ENCODE measurements around the gene ZNF580. TPM values are rescaled to one million over a fixed set of nuclear protein-coding genes. Genes with fewer than 3 reads are reported as not detected.

ZNF580 gene
- total RNA-seq, 1 experiment from 2014 or later, result 22.8 TPM

- H3K4me2 ChIP-seq (ENCODE audit: insufficient read depth, insufficient read length, low read length), result no peak overlapping the region
- H3K27me3 ChIP-seq (ENCODE audit: insufficient read depth, low read length), result no peaks in the 10 kb centered on the region
- H2BK12ac ChIP-seq (ENCODE audit: insufficient read length, low read depth, low read length), result no peak overlapping the region
- Mint-ChIP-seq H3K36me3 (ENCODE audit: insufficient read depth in 1 of 3, low read depth in 3 of 3) (peaks cover 10 to 15% (median 14%) of the 10 kb centered on the region in 3 experiments), H3K27ac (peak overlapping the region in 1 of 3 experiments; percentile 59; a peak in 2 of 7 replicates), H3K9me3 (no peaks in the 10 kb centered on the region; a peak in 1 of 5 replicates), H3K27me3 (ENCODE audit: low read depth) (peaks cover 3% of the 10 kb centered on the region; the same call in 1 of the 2 replicates), H3K4me3 (peak overlapping the region; percentile 46 to 54; a peak in 3 of 5 replicates), H3K4me1 (peaks cover 28 to 36% of the 10 kb centered on the region in 2 experiments)
- WGBS (ENCODE audit: extremely low coverage, insufficient read length, low lambda C conversion rate), result no CpG with 5 or more reads among the region's 11 CpGs
- H3K9me3 ChIP-seq (ENCODE audit: control insufficient read depth, low read depth, low read length), result no peaks in the 10 kb centered on the region
- H3K27ac ChIP-seq (ENCODE audit: insufficient read length, low read depth, low read length), result no peak overlapping the region
- H2BK20ac ChIP-seq (ENCODE audit: low read depth, low read length, poor library complexity, severe bottlenecking), result no peak overlapping the region
- H3K4ac ChIP-seq (ENCODE audit: low read depth, low read length), result no peak overlapping the region
- no peak overlapping the region for H3K9ac ChIP-seq (ENCODE audit: extremely low read depth, insufficient read length, low read length)
- no peak overlapping the region for H4K5ac ChIP-seq (ENCODE audit: insufficient read length, low read depth, low read length)
- no peak overlapping the region for H2BK5ac ChIP-seq (ENCODE audit: insufficient read length, low read length)
- H4K20me1 ChIP-seq (ENCODE audit: control insufficient read depth, insufficient read depth, insufficient read length), result no peaks in the 10 kb centered on the region
- H2BK15ac ChIP-seq (ENCODE audit: low read depth, low read length), result no peak overlapping the region
- H3K4me1 ChIP-seq (ENCODE audit: insufficient read depth, low read length), result 0 out of 2 replicates have a peak, but pooled peaks cover 2% of the 10 kb centered on the region
- H3K56ac ChIP-seq (ENCODE audit: insufficient read length, low read depth, low read length), result no peak overlapping the region
- H3K14ac ChIP-seq (ENCODE audit: insufficient read depth, low read length), result no peak overlapping the region
- H3K23ac ChIP-seq (ENCODE audit: insufficient read length, low read depth, low read length), result no peak overlapping the region
- peaks cover 6% of the 10 kb centered on the region for H3K79me1 ChIP-seq (ENCODE audit: insufficient read depth, low read depth, low read length, poor library complexity, severe bottlenecking)
- no peak for DNase-seq
- H2BK120ac ChIP-seq (ENCODE audit: low read depth, low read length, poor library complexity, severe bottlenecking), result no peak overlapping the region
- H3T11ph ChIP-seq (ENCODE audit: low read length), result no peak overlapping the region
- H2AK5ac ChIP-seq (ENCODE audit: insufficient read length, low read length), result no peak overlapping the region
- TF ChIP-seq, protein P1, sequence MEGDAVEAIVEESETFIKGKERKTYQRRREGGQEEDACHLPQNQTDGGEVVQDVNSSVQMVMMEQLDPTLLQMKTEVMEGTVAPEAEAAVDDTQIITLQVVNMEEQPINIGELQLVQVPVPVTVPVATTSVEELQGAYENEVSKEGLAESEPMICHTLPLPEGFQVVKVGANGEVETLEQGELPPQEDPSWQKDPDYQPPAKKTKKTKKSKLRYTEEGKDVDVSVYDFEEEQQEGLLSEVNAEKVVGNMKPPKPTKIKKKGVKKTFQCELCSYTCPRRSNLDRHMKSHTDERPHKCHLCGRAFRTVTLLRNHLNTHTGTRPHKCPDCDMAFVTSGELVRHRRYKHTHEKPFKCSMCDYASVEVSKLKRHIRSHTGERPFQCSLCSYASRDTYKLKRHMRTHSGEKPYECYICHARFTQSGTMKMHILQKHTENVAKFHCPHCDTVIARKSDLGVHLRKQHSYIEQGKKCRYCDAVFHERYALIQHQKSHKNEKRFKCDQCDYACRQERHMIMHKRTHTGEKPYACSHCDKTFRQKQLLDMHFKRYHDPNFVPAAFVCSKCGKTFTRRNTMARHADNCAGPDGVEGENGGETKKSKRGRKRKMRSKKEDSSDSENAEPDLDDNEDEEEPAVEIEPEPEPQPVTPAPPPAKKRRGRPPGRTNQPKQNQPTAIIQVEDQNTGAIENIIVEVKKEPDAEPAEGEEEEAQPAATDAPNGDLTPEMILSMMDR (conservative IDR thresholded peaks at IDR 0.05), result no peak
- H3K79me2 ChIP-seq (ENCODE audit: insufficient read depth, low read length), result peaks cover 10% of the 10 kb centered on the region; the same call in 1 of the 2 replicates
- H3K18ac ChIP-seq (ENCODE audit: insufficient read length, low read depth, low read length), result no peak overlapping the region
- H4K8ac ChIP-seq (replicated peaks; ENCODE audit: insufficient read length, low read depth, low read length), result no peak overlapping the region
- H2AFZ ChIP-seq (ENCODE audit: low read length), result no peak overlapping the region
- no peak overlapping the region for H4K91ac ChIP-seq (ENCODE audit: insufficient read length, low read depth, low read length)
- peaks cover 21% of the 10 kb centered on the region for H3K23me2 ChIP-seq (ENCODE audit: insufficient read length, low read depth, low read length, poor library complexity, severe bottlenecking)
Observed at GRCh38 chr19:55637534-55637933, 3.3 kb upstream of the ZNF580 start.
